Nephron progenitor cell (in vitro differentiated cells): Measurements from ENCODE around the gene PHETA2.

ENCODE experiments used
- DNase-seq: peaks from one replicate; pipeline ENCODE4 v3.0.0; 2021
- H3K27ac Mint-ChIP-seq: 2 replicates; pipeline ENCODE4 v1.8.0; 2021; ENCODE audit warnings: mild to moderate bottlenecking, moderate library complexity, mixed read lengths
- H3K27me3 Mint-ChIP-seq: 2 replicates; pipeline ENCODE4 v1.8.0; 2021; ENCODE audit warnings: mild to moderate bottlenecking, low read depth, mixed read lengths; ENCODE audit not compliant: poor library complexity
- H3K36me3 Mint-ChIP-seq: 2 replicates; pipeline ENCODE4 v1.8.0; 2021; ENCODE audit warnings: low read depth, mixed read lengths
- H3K4me1 Mint-ChIP-seq: 2 replicates; pipeline ENCODE4 v1.8.0; 2021; ENCODE audit warnings: mixed read lengths
- H3K4me3 Mint-ChIP-seq: 2 replicates; pipeline ENCODE4 v1.8.0; 2021; ENCODE audit warnings: mild to moderate bottlenecking, moderate library complexity, mixed read lengths
- H3K9me3 Mint-ChIP-seq: 2 replicates; pipeline ENCODE4 v1.8.0; 2021; ENCODE audit warnings: mild to moderate bottlenecking, moderate library complexity, mixed read lengths
- TF ChIP-seq, protein P1 (sequence below): fragments of 200-600 bp; sonication (generic); IDR thresholded peaks from 2 replicates; pipeline ENCODE4 v1.5.0; 2021; ENCODE audit warnings: antibody characterized with exemption

The PHETA2 gene

DNA sequence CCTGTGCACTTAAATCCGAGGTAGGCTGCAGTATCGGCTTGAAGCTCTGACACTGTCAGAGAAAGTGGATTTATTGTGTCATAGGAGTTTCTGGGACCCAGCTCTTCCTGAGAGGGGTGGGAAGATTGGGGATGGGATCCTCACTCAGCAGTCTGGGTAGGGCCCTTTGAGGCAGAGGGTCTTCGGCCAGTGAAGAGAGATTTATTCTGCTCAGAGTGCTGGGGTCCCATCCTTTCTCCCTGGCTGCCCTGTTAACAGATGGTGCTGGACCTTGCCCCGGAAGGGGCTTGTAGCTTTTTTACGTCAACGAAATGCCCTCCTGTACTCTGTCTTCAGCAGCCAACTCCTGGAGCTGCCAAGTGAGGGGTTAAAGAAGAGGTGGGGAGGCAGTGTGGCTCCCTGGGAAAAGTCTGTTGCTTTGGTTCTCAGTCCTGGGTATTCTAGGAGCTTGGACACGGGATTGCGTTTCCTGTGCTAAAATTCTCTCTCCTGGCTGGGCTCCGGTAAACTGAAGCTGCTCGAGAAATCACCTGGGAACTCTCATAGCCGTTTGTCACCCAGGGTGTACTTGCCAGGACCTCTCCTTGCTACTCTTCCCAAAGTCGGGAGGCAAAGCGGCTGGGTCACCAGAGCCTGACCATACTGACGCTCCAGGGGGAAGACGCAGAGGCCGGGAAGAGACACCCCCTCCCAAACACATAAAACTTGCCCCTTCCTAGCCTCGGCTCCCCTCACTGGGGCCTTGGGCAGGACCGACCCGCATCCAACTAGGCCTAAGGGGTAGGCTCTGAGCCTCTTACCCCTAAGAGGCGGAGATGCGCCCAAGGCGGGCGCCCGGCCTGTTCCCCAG, 4.6 kb downstream of the PHETA2 start:
- H3K27ac Mint-ChIP-seq = peak overlapping the region; percentile 98
- TF ChIP-seq, protein P1, sequence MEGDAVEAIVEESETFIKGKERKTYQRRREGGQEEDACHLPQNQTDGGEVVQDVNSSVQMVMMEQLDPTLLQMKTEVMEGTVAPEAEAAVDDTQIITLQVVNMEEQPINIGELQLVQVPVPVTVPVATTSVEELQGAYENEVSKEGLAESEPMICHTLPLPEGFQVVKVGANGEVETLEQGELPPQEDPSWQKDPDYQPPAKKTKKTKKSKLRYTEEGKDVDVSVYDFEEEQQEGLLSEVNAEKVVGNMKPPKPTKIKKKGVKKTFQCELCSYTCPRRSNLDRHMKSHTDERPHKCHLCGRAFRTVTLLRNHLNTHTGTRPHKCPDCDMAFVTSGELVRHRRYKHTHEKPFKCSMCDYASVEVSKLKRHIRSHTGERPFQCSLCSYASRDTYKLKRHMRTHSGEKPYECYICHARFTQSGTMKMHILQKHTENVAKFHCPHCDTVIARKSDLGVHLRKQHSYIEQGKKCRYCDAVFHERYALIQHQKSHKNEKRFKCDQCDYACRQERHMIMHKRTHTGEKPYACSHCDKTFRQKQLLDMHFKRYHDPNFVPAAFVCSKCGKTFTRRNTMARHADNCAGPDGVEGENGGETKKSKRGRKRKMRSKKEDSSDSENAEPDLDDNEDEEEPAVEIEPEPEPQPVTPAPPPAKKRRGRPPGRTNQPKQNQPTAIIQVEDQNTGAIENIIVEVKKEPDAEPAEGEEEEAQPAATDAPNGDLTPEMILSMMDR = no peak
- peaks cover 16% of the 10 kb centered on the region for H3K36me3 Mint-ChIP-seq
- no peaks in the 10 kb centered on the region for H3K9me3 Mint-ChIP-seq
- DNase-seq = no peak
- peaks cover 57% of the 10 kb centered on the region for H3K4me1 Mint-ChIP-seq
- H3K27me3 Mint-ChIP-seq = peaks cover 4% of the 10 kb centered on the region
- peak overlapping the region; percentile 96 for H3K4me3 Mint-ChIP-seq

DNA sequence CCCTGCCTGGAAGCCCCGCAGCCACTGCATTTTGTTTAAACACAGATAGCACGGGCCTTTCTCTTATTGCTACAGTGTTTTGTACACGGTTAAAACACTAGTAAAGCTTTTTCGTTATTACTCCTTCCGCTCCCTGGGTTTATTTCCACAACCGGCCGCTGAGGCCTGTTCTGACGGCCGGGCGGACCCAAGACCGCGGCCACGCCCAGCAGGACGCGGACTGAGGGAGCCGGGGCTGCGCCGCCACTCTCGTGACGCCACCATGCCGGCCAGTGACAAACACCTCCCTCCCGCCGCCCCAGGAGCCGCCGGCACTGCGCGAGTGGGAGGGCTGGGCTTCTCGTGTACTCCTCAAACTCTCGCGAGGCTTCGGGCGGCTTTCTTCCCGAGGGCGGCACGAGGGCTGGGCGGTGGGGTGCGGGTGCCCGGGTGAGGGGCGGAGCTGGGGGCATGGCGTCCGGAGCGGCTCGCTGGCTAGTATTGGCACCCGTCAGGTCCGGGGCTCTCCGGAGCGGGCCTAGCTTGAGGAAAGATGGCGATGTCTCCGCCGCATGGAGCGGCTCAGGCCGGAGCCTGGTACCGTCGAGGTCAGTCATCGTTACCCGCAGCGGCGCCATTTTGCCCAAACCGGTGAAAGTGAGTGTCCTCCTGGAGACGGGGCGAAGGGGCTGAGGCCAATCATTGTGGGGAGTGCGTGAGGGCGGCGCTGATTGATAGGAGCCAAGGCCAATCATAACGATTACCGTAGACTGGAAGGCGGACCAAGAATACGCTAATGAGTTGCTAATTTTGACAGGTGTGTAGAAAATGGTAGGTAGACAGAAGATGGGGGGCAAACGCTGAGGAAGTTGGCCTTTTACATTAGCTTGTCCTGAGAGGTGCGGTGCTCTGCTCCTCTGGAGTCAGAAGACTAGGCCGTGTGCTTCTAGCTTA, 5.5 kb downstream of the PHETA2 start, which contains the start of gene SMDT1:
Gene SMDT1 (plus strand): TSS at position 382 of the 933 bp plus-strand sequence. CDS start 69 bp downstream, at position 451.
- Mint-ChIP-seq H3K9me3 (no peaks in the 10 kb centered on the region), H3K4me1 (peaks cover 57% of the 10 kb centered on the region)

DNA sequence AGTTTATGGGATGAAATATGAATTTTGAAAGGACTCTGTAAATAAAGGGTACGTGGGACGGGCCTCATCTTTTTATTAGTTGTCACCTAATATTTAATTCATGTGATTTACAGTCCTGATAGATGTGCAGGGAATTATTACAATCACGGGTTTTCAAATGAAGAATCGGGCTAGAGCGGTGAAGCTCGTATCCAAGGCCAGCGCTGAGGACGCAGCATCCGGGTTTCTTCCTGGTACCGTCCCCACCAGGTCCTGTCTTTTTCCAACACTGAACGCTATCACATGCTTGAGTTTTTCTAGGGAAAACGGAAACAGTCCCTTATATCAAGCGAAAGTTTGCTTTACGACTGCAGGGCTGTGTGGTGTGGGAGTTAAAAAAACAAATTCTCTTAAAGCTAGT, 6.2 kb downstream of the PHETA2 start:
- peaks cover 50% of the 10 kb centered on the region for H3K4me1 Mint-ChIP-seq
- TF ChIP-seq, protein P1 = no peak
- H3K27me3 Mint-ChIP-seq = peaks cover 4% of the 10 kb centered on the region
- no peaks in the 10 kb centered on the region for H3K9me3 Mint-ChIP-seq
- H3K4me3 Mint-ChIP-seq = peak overlapping the region; percentile 96
- H3K36me3 Mint-ChIP-seq = peaks cover 32% of the 10 kb centered on the region
- peak overlapping the region; percentile 98 for H3K27ac Mint-ChIP-seq
- no peak for DNase-seq

More for the DNA sequence above, 5.5 kb downstream of the PHETA2 start, which contains the start of gene SMDT1:
- TF ChIP-seq, protein P1 = no peak
- DNase-seq = peak; percentile 97
- H3K36me3 Mint-ChIP-seq = peaks cover 25% of the 10 kb centered on the region
- H3K27ac Mint-ChIP-seq = peak within 1 kb of the TSS; percentile 98
- H3K27me3 Mint-ChIP-seq = peaks cover 4% of the 10 kb centered on the region
- H3K4me3 Mint-ChIP-seq = peak within 1 kb of the TSS; percentile 96

DNA sequence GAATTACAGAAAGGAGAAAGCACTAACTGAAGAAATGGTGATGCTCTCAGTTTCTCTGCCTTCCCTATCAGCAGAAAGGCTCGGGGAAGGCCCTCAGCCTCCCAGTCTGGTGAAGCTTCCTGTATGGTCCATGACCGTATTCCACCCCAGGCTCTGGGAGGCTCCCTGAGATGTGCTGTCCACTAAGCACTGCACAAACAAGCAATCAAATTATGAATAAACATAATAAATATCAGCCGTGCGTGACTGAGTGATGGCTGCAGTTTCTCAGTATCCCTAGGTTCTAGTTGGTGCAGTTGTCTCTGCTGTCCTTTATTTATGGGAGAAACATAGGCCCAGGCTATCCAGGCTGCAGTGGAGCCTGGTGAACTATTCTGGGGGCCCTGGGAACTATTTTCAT, 9.1 kb downstream of the PHETA2 start:
- peaks cover 39% of the 10 kb centered on the region for H3K4me1 Mint-ChIP-seq
- DNase-seq = no peak
- TF ChIP-seq, protein P1 = no peak
- peaks cover 6% of the 10 kb centered on the region for H3K9me3 Mint-ChIP-seq
- H3K4me3 Mint-ChIP-seq = no peak overlapping the region
- H3K27me3 Mint-ChIP-seq = no peaks in the 10 kb centered on the region
- no peak overlapping the region for H3K27ac Mint-ChIP-seq
- H3K36me3 Mint-ChIP-seq = peaks cover 54% of the 10 kb centered on the region

DNA sequence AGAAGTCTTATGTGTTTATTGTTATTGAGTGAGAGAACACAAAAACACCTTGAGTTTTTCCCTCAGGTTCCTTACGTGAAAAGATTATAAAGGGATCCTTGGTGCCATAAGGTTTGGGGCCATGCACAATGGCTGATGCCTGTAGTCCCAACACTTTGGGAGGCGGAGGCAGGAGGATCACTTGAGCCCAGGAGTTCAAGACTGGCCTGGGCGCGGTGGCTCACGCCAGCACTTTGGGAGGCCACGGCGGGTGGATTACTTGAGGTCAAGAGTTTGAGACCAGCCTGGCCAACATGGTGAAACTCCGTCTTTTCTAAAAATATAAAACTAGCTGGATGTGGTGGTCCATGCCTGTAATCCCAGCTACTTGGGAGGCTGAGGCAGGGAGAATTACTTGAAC, 10.8 kb downstream of the PHETA2 start:
- TF ChIP-seq, protein P1 = no peak
- Mint-ChIP-seq H3K4me1 (peaks cover 34% of the 10 kb centered on the region), H3K36me3 (peaks cover 68% of the 10 kb centered on the region), H3K4me3 (no peak overlapping the region), H3K27me3 (no peaks in the 10 kb centered on the region), H3K9me3 (peaks cover 19% of the 10 kb centered on the region), H3K27ac (peak overlapping the region; percentile 51)
- no peak for DNase-seq
